ENCODE data around the gene HYLS1. TPM values are rescaled to one million over a fixed set of nuclear protein-coding genes. Genes with fewer than 3 reads are reported as not detected.
A peak's percentile ranks its signal among the peaks of the same experiment; 100 is the strongest.

The HYLS1 gene
- total RNA-seq, 1 experiment from 2014 or later = 2.5 TPM

DNA sequence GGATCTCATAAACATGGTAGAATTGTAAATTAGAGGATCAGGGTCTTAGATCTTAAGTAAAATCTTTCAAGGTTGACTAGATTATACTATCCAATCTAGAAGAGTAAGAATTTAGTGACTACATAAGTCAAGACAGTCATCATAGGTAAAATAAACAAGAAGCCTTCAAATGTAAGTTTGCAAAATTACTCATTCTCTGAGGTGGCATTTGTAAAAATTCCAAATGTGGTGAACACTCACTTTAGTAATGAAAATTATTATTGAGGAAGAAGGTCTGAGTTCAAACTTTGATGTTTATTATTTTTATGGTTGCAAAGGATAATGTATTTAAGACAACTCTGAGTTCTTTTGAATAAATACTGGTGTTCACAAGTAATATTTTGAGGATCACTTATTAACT is 4.6 kb downstream of the HYLS1 start:
- Histone ChIP-seq H3K9me3 (no peaks in the 10 kb centered on the region), H3K27me3 (replicated peaks; ENCODE audit: control insufficient read depth, insufficient read depth, low read length) (no peaks in the 10 kb centered on the region), H3K4me3 (ENCODE audit: low read depth, low read length) (no peak overlapping the region), H3K36me3 (ENCODE audit: control insufficient read depth, insufficient read depth, low read length) (no peaks in the 10 kb centered on the region), H3K4me1 (0 out of 2 replicates have a peak, but pooled peaks cover 6% of the 10 kb centered on the region)
- ChIA-PET CTCF (interaction anchor here (0.6 kb wide), 1 partner anchor 222 kb away, joined by 8 read pairs; no protein-coding TSS in a partner anchor), POLR2A (no interaction called here)
- DNase-seq = no peak
- Mint-ChIP-seq H3K4me3 (ENCODE audit: unreplicated experiment) (no peak overlapping the region), H3K27me3 (ENCODE audit: insufficient read depth, unreplicated experiment) (no peaks in the 10 kb centered on the region), H3K27ac (ENCODE audit: unreplicated experiment) (no peak overlapping the region), H3K9me3 (ENCODE audit: unreplicated experiment) (no peaks in the 10 kb centered on the region), H3K4me1 (ENCODE audit: low read depth, unreplicated experiment) (peaks cover 8% of the 10 kb centered on the region), H3K36me3 (ENCODE audit: insufficient read depth, unreplicated experiment) (peaks cover 8% of the 10 kb centered on the region)
- intact Hi-C loops (cut with micrococcal nuclease; ENCODE audit: unreplicated experiment) = no loop called here
- BruUV-seq (replicated peaks) = no TSS peak
- TF ChIP-seq, protein P1, sequence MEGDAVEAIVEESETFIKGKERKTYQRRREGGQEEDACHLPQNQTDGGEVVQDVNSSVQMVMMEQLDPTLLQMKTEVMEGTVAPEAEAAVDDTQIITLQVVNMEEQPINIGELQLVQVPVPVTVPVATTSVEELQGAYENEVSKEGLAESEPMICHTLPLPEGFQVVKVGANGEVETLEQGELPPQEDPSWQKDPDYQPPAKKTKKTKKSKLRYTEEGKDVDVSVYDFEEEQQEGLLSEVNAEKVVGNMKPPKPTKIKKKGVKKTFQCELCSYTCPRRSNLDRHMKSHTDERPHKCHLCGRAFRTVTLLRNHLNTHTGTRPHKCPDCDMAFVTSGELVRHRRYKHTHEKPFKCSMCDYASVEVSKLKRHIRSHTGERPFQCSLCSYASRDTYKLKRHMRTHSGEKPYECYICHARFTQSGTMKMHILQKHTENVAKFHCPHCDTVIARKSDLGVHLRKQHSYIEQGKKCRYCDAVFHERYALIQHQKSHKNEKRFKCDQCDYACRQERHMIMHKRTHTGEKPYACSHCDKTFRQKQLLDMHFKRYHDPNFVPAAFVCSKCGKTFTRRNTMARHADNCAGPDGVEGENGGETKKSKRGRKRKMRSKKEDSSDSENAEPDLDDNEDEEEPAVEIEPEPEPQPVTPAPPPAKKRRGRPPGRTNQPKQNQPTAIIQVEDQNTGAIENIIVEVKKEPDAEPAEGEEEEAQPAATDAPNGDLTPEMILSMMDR (IDR thresholded peaks at IDR 0.05; ENCODE audit: insufficient read depth in 1 of 2, low read depth in 1 of 2, low read length in 1 of 2, severe bottlenecking in 1 of 2, unreplicated experiment in 1 of 2) = no peak

DNA sequence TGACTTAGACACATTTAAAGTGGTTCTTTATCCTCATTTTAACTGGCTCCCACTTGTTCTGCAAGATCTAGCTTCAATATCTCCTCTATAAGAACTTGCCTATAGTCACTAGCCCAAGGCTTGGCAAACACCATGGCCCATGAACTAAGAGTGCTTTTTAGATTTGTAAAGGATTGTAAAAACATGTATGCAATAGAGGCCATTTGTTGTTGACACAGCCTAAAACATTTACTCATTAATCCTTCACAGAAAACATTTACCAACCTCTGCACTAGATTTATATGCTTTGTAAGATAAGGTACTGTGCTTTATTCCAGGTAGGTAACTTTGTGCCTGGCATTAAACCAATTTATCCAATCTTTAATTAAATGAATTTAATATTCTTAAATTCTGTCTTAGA is 5.5 kb downstream of the HYLS1 start:
- no peak for DNase-seq
- H3K27me3 ChIP-seq (replicated peaks; ENCODE audit: control insufficient read depth, insufficient read depth, low read length) = no peaks in the 10 kb centered on the region
- no peak overlapping the region for H3K4me3 Mint-ChIP-seq (ENCODE audit: unreplicated experiment)
- no peaks in the 10 kb centered on the region for H3K9me3 ChIP-seq
- 0 out of 2 replicates have a peak, but pooled peaks cover 6% of the 10 kb centered on the region for H3K4me1 ChIP-seq
- ChIA-PET POLR2A (no interaction called here), CTCF (interaction anchor here (0.8 kb wide), 1 partner anchor 17 kb away, joined by 3 read pairs; no protein-coding TSS in a partner anchor)
- H3K27ac Mint-ChIP-seq (ENCODE audit: unreplicated experiment) = no peak overlapping the region
- H3K9me3 Mint-ChIP-seq (ENCODE audit: unreplicated experiment) = no peaks in the 10 kb centered on the region
- BruUV-seq (replicated peaks) = no TSS peak
- intact Hi-C loops (cut with micrococcal nuclease; ENCODE audit: unreplicated experiment) = no loop called here
- no peaks in the 10 kb centered on the region for H3K27me3 Mint-ChIP-seq (ENCODE audit: insufficient read depth, unreplicated experiment)
- peaks cover 8% of the 10 kb centered on the region for H3K36me3 Mint-ChIP-seq (ENCODE audit: insufficient read depth, unreplicated experiment)
- peaks cover 8% of the 10 kb centered on the region for H3K4me1 Mint-ChIP-seq (ENCODE audit: low read depth, unreplicated experiment)
- no peak overlapping the region for H3K4me3 ChIP-seq (ENCODE audit: low read depth, low read length)
- TF ChIP-seq, protein P1 (IDR thresholded peaks at IDR 0.05; ENCODE audit: insufficient read depth in 1 of 2, low read depth in 1 of 2, low read length in 1 of 2, severe bottlenecking in 1 of 2, unreplicated experiment in 1 of 2) = no peak
- no peaks in the 10 kb centered on the region for H3K36me3 ChIP-seq (ENCODE audit: control insufficient read depth, insufficient read depth, low read length)

DNA sequence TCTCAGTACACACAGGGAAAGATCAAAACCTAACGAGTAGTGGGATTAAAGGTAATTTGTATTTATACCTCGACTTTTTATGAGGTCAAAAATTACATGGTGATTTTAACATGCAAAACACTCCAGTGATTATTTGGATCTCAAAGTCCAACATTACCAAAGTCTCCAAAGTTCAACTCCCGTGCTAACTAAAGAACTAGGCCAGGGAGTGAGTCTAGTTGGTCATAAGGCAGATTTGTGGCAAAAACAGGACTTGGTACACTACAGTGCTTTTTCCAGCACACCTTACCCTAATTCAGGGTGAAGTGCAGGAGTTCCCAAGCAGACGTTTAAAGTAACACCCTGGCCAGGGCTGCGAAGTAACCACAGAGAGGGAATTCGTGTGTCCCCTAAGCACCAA is 14.4 kb downstream of the HYLS1 start:
- Mint-ChIP-seq H3K27ac (ENCODE audit: unreplicated experiment) (no peak overlapping the region), H3K4me3 (ENCODE audit: unreplicated experiment) (peak overlapping the region; percentile 99), H3K27me3 (ENCODE audit: insufficient read depth, unreplicated experiment) (peaks cover 5% of the 10 kb centered on the region), H3K4me1 (ENCODE audit: low read depth, unreplicated experiment) (peaks cover 15% of the 10 kb centered on the region), H3K9me3 (ENCODE audit: unreplicated experiment) (peaks cover 7% of the 10 kb centered on the region), H3K36me3 (ENCODE audit: insufficient read depth, unreplicated experiment) (peaks cover 17% of the 10 kb centered on the region)
- ChIA-PET CTCF (no interaction called here), POLR2A (no interaction called here)
- Histone ChIP-seq H3K4me1 (peaks cover 5% of the 10 kb centered on the region; the same call in 1 of the 2 replicates), H3K9me3 (0 out of 2 replicates have a peak, but pooled peaks cover 2% of the 10 kb centered on the region), H3K36me3 (ENCODE audit: control insufficient read depth, insufficient read depth, low read length) (no peaks in the 10 kb centered on the region), H3K27me3 (replicated peaks; ENCODE audit: control insufficient read depth, insufficient read depth, low read length) (no peaks in the 10 kb centered on the region), H3K4me3 (ENCODE audit: low read depth, low read length) (peak overlapping the region; percentile 56)
- no TSS peak for BruUV-seq (replicated peaks)
- DNase-seq = no peak
- TF ChIP-seq, protein P1 (IDR thresholded peaks at IDR 0.05; ENCODE audit: insufficient read depth in 1 of 2, low read depth in 1 of 2, low read length in 1 of 2, severe bottlenecking in 1 of 2, unreplicated experiment in 1 of 2) = no peak
- intact Hi-C loops (cut with micrococcal nuclease; ENCODE audit: unreplicated experiment) = no loop called here
